Loucy (cell line): ENCODE data around the gene LSM3.

ENCODE experiments used
- EZH2phosphoT487 ChIP-seq: fragments of 200-600 bp; IDR thresholded peaks from 2 replicates; pipeline ENCODE4 v1.6.1; 2018; ENCODE audit warnings: antibody characterized with exemption, mild to moderate bottlenecking, moderate library complexity, borderline replicate concordance
- TF ChIP-seq, protein P1 (sequence below): fragments of 200-600 bp; sonication (generic); conservative IDR thresholded peaks from 2 replicates; pipeline ENCODE4 v1.5.1; 2014; ENCODE audit warnings: mild to moderate bottlenecking, antibody characterized with exemption, low read length

DNA sequence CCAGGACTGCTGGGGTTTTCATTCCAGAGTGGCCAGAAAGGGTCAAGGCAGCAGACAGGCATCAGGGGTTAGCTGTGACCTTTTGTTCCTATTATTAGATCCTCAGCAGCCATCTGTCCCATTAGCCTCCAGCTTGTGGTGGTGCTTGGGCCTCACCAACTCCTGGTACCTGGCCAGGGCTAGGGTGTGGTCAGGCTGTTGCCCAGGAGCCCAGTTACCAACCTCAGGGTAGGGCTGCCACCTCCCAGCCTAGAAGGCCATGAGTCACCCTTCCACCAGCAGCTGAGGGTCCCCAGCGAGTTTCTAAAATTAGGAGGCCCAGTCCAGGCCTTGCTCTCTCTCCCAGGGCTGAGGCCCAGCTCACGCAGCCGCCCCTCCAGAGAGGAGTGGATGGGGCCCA, 41.6 kb upstream of the LSM3 start:
- TF ChIP-seq, protein P1, sequence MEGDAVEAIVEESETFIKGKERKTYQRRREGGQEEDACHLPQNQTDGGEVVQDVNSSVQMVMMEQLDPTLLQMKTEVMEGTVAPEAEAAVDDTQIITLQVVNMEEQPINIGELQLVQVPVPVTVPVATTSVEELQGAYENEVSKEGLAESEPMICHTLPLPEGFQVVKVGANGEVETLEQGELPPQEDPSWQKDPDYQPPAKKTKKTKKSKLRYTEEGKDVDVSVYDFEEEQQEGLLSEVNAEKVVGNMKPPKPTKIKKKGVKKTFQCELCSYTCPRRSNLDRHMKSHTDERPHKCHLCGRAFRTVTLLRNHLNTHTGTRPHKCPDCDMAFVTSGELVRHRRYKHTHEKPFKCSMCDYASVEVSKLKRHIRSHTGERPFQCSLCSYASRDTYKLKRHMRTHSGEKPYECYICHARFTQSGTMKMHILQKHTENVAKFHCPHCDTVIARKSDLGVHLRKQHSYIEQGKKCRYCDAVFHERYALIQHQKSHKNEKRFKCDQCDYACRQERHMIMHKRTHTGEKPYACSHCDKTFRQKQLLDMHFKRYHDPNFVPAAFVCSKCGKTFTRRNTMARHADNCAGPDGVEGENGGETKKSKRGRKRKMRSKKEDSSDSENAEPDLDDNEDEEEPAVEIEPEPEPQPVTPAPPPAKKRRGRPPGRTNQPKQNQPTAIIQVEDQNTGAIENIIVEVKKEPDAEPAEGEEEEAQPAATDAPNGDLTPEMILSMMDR = no peak
- TF ChIP-seq EZH2phosphoT487 = no peak
